ENCODE data around the gene FAM110C. TPM values are rescaled to one million over a fixed set of nuclear protein-coding genes. Genes with fewer than 3 reads are reported as not detected.

The FAM110C gene
- polyA plus RNA-seq, 1 donor (not counting 4 experiments of a cell fraction or from before 2014, with no cell fraction given), result 38.0 TPM

DNA sequence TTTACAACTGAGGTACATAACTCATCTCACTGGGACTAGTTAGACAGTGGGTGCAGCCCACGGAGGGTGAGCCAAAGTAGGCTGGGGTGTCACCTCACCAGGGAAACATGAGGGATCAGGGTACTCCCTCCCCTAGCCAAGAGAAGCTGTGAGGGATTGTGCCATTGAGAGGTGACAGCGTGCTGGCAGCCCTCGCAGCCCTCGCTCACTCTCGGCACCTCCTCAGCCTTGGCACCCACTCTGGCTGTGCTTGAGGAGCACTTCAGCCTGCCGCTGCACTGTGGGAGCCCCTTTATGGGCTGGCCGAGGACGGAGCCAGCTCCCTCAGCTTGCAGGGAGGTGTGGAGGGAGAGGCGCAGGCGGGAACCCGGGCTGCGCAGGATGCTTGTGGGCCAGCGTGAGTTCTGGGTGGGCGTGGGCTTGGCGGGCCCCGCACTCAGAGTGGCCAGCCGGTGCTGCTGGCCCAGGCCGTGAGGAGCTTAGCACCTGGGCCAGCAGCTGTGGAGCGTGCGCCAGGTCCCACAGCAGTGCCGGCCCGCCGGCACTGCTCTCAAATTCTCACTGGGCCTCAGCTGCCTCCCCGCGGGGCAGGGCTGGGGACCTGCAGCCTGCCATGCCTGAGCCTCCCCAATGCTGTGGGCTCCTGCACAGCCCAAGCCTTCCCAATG is 44.5 kb upstream of the FAM110C start:
- Histone ChIP-seq H3K9me3 (ENCODE audit: control insufficient read depth, low read depth, low read length) (no peaks in the 10 kb centered on the region), H3K4me3 (ENCODE audit: control insufficient read depth in 2 of 3, extremely low read depth in 1 of 3, insufficient read depth in 2 of 3, low read depth in 1 of 3, low read length in 3 of 3) (no peak overlapping the region), H3K36me3 (ENCODE audit: control insufficient read depth in 2 of 2, extremely low read depth in 1 of 2, insufficient read depth in 2 of 2, low read length in 2 of 2) (no peaks in the 10 kb centered on the region), H3K27me3 (ENCODE audit: control insufficient read depth, extremely low read depth, insufficient read depth, low read length) (no peaks in the 10 kb centered on the region), H3K4me1 (ENCODE audit: control insufficient read depth, extremely low read depth, insufficient read depth, low read length) (no peaks in the 10 kb centered on the region), H3K27ac (ENCODE audit: control insufficient read depth, insufficient read depth, low read length) (no peak overlapping the region), H3K4me2 (ENCODE audit: control insufficient read depth, extremely low read depth, insufficient read depth, low read depth, low read length) (no peak overlapping the region), H3K9me1 (ENCODE audit: control insufficient read depth, extremely low read depth, insufficient read depth, low read length) (no peaks in the 10 kb centered on the region), H3K79me2 (ENCODE audit: control insufficient read depth, insufficient read depth, low read length) (no peaks in the 10 kb centered on the region), H4K20me1 (ENCODE audit: control insufficient read depth, extremely low read depth, insufficient read depth, low read length) (no peaks in the 10 kb centered on the region), H3K9ac (ENCODE audit: control insufficient read depth, extremely low read depth, insufficient read depth, low read length) (no peak overlapping the region), H2AFZ (ENCODE audit: control insufficient read depth, low read length) (no peak overlapping the region)
- dilution Hi-C loops (cut with MboI; ENCODE audit: extremely low pct_ligation_motif_present, low sequenced_read_pairs), result no loop called here
- FAIRE-seq (no peak), DNase-seq (ENCODE audit: low read depth, low spot score) (no peak)
- TF ChIP-seq CTCF (optimal IDR thresholded peaks at IDR 0.05 in 1 of 3, IDR thresholded peaks at IDR 0.05 in 1 of 3, conservative IDR thresholded peaks at IDR 0.05 in 1 of 3; ENCODE audit: extremely low read depth in 1 of 3, insufficient read depth in 2 of 3, low read length in 3 of 3), result no peak
- no peak for TF ChIP-seq EZH2 (IDR thresholded peaks at IDR 0.05; ENCODE audit: low read length)

- no peak for DNase-seq (ENCODE audit: low read depth, low spot score)
- Histone ChIP-seq H3K4me2 (ENCODE audit: control insufficient read depth, extremely low read depth, insufficient read depth, low read depth, low read length) (no peak overlapping the region), H3K27me3 (ENCODE audit: control insufficient read depth, extremely low read depth, insufficient read depth, low read length) (no peaks in the 10 kb centered on the region), H3K9me1 (ENCODE audit: control insufficient read depth, extremely low read depth, insufficient read depth, low read length) (no peaks in the 10 kb centered on the region), H3K9me3 (ENCODE audit: control insufficient read depth, low read depth, low read length) (no peaks in the 10 kb centered on the region), H2AFZ (ENCODE audit: control insufficient read depth, low read length) (no peak overlapping the region), H3K36me3 (ENCODE audit: control insufficient read depth in 2 of 2, extremely low read depth in 1 of 2, insufficient read depth in 2 of 2, low read length in 2 of 2) (no peaks in the 10 kb centered on the region), H3K9ac (ENCODE audit: control insufficient read depth, extremely low read depth, insufficient read depth, low read length) (no peak overlapping the region), H3K4me3 (ENCODE audit: control insufficient read depth in 2 of 3, extremely low read depth in 1 of 3, insufficient read depth in 2 of 3, low read depth in 1 of 3, low read length in 3 of 3) (no peak overlapping the region), H3K27ac (ENCODE audit: control insufficient read depth, insufficient read depth, low read length) (no peak overlapping the region), H4K20me1 (ENCODE audit: control insufficient read depth, extremely low read depth, insufficient read depth, low read length) (no peaks in the 10 kb centered on the region), H3K79me2 (ENCODE audit: control insufficient read depth, insufficient read depth, low read length) (no peaks in the 10 kb centered on the region), H3K4me1 (ENCODE audit: control insufficient read depth, extremely low read depth, insufficient read depth, low read length) (no peaks in the 10 kb centered on the region)
- dilution Hi-C loops (cut with MboI; ENCODE audit: extremely low pct_ligation_motif_present, low sequenced_read_pairs), result no loop called here
- no peak for TF ChIP-seq CTCF (optimal IDR thresholded peaks at IDR 0.05 in 1 of 3, IDR thresholded peaks at IDR 0.05 in 1 of 3, conservative IDR thresholded peaks at IDR 0.05 in 1 of 3; ENCODE audit: extremely low read depth in 1 of 3, insufficient read depth in 2 of 3, low read length in 3 of 3)
- TF ChIP-seq EZH2 (IDR thresholded peaks at IDR 0.05; ENCODE audit: low read length), result no peak
- no peak for FAIRE-seq
Measured at GRCh38 chr2:85761-86160, 39.5 kb upstream of the FAM110C start.

Measured in keratinocyte (primary cell).